GM21619 (cell line): ENCODE results near the gene MESP2.

Experiments
- ATAC-seq: cut with Tn5 transposase; IDR thresholded peaks from one replicate; pipeline ENCODE4 v1.9.1; 2021; ENCODE audit not compliant: unreplicated experiment

The MESP2 gene

DNA sequence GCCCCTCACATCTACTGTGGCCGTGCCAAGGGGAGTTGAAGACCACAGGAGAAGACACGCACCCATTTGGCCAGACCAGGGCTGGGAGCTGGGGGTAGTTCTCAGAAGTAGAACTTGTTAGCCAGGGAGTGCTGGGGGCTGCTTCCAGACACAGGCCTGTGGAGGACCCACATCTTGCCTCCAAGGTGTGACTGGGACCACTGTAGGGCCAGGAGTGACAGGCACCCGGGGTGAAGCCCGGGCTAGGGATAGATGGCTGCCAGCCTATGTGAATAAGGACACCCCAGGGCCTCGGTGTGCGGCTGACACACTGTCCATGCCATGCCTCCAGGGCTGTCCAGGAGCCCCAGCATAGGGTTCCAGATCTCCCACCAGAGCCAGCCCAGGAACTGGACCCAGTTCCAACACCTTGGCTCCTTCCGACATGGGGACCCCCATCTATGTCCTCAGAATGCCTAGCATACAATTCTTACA lies 36.8 kb downstream of the MESP2 start:
- ATAC-seq: no peak

DNA sequence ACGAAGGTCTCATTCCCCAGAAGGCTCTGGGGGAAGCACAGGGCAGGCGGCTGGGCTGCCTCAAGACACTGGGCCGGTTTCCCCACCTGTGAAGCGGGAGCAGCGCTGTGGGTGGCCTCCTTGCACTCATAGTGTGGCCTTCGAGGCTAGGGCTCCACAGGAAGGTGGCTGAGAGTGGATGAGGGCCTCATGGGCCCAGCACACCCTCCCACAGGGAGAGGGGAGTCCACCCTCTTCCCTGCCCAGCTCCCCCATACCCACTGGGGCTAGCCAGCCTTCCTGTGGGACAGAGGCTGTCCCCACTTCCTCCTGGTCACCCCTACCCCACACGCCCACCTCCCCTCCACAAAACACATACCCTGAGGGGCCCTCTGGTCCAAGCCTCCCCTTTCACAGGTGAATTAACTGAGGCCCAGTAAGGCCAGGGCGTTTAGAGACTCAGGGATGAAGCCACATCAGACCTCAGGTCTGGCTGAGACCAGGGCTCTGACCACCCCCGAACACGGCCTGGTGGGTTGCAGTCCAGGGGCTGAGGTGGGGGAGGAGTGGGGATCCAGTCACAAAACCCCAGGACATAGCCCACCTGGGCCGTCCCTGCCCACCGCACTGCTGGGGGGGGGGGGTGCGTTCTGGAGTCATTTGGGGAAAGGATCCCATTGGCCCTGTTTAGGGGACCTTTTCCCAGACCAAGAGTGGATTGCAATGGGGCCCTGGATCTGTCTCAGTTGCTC lies 37.4 kb downstream of the MESP2 start:
- ATAC-seq: no peak

DNA sequence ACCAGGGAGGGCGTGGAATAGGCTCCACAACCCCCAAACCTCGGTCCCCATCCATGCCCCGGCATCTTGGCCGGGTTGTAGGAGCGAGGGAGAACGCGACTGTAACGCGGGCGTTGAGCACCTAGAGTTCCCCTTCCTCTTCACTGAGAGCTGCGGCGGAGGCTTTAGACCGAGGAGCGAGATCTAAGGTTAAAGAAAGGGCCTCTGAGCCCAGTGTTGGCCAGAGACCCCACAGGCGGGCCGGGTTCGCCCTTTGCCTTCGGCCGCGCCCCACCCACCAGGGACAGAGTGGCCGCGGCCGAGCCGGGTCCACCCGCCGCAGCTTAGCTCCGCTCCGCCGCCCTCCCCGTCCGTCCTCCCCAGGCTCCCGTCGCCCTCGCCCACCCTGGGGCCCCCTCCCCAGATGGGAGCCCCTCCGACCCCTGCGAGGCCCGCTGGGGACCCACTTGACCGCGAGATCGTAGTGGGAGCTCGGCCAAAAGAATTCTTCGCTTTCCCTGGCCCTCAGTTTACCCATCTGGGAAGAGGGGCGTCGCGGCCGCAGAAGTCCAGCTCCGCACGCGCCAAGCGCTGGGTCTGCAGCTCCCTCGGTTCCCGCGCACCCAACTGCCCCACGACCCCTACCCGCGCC lies 38.1 kb downstream of the MESP2 start:
- ATAC-seq: no peak

DNA sequence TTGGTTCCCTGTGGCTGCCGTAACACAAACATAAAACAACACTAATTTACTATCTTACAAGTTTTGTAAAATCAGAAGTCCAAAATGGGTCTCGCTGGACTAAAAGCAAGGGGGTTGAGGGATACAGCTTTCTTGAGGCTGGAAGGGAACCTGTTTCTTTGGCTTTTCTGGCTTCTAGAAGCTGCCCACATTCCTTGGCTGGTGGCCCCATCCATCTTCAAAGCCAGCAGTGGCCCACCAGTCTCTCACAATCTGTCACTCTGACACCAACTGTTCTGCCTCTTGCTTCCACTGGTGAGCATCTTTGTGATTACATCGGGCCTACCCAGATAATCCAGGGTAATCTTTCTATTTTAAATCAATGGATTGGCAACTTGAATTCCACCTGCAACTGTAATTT lies 39.6 kb downstream of the MESP2 start:
- ATAC-seq: no peak

DNA sequence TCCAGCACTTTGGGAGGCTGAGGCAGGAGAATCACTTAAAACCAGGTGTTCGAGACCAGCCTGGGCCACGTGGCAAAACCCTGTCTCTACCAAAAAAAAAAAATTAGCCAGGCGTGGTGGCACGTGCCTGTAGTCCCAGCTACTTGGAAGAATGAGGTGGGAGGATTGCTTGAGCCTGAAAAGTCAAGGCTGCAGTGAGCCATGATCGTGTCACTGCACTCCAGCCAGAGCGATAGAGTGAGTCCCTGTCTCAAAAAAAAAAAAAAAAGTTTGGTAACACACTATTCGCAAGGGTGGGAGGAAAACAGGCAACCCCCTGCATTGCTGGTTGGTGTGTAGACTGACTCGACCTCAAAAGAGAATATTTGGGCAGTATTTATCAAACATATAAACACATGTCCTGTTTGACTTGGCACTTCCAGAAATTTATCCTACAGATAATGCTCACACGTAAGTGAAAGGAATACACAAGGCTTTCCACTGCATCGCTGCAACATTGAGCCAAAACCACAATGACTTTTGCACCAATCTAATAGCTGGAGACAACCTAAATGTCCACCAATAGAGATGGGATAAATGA lies 41.7 kb downstream of the MESP2 start:
- no peak for ATAC-seq

DNA sequence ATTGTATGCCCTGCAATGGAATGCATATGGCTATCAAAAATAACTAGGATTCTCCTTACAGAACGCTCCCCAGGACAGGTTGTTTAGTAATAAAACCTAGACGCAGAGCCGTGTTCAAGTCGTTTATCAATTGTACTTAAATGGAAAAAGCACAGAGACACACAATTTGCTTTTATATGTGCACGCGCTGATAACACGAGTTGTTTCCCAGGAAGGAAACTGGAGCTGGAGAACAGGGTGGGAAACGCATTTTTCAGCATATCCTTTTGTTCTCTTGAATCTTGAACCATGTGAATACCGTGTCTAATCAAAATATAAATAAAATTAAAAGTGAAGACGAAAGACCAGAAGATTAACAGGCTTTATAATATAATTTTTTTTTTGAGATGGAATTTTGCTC lies 42.2 kb downstream of the MESP2 start:
- no peak for ATAC-seq

DNA sequence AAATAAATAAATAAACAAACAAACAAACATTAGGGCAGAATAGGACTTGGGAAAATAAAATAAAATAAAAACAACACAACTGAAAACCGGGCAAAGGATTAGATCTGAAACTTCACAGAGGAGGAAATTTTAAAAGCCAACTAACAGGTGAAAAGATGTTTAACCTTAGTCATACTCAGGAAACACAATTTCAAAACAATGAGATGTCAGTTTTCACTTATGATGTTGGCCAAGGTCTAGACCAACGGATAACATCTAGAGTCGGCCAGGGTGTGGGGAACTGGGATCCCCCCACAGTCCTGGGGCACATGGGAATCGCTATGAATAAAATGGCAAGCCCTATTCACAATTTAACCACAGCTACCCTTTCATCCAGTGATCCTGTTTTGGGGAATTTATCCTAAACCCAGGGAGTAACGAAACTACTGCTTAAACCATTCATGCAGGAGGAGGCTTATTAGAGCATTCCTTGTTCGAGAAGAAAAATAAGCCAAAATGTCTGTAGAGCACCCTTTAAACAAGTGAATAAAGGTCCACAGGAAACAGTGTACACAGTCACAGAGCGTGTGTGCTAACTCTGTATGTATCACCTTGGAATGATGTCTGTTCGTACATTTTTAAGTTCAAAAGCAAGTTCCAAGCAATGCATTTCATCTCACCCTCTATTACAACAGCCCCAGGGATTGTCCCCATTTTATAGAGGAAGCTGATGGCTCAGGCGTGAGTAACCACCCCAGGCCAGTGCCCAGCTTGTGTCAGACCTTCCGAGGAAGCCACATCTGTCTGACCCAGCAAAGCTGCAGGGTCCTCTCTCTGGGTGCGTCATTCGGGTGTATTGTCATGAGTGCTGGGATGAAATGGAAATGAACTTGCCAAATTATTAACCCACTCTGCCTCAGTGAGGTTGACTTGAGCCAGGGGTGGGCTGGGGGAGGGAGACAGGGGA lies 44.8 kb downstream of the MESP2 start:
- no peak for ATAC-seq

DNA sequence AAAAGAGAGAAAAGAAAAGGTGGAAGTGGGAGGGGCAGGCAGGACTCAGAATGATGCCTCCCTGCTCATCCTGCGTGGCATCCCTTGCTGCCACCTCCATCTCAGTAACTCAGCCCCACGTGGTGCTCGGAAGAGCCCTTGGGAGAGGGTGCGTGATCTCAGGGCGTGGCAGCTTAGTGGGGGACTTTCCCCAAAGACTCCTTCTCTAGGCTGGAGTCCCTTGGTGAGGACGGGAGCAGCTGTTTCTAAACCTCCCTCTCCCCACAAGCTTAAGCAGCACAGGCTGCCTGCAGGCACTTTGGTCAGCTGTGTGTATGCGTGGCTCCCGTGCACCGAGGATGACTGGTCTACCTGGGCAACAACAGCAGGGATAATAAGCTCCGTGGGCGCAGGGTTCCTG lies 45.9 kb downstream of the MESP2 start:
- ATAC-seq: no peak

DNA sequence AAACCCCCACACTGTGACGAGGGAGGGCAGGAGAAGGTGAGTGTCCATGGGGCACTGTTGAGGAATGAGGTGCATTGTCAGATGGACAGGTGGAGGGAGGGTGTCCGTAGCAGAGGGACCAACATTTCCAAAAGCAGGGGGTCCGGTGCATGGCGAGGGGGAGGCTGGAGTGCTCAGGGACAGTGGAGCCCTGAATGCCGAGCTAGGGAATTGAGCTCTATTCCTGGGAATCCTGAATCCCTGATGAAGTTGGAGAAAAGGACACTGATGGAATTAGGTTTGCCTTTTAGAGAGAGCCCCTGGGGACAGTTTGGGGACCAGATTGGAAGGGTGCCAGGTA lies 46.4 kb downstream of the MESP2 start:
- no peak for ATAC-seq

DNA sequence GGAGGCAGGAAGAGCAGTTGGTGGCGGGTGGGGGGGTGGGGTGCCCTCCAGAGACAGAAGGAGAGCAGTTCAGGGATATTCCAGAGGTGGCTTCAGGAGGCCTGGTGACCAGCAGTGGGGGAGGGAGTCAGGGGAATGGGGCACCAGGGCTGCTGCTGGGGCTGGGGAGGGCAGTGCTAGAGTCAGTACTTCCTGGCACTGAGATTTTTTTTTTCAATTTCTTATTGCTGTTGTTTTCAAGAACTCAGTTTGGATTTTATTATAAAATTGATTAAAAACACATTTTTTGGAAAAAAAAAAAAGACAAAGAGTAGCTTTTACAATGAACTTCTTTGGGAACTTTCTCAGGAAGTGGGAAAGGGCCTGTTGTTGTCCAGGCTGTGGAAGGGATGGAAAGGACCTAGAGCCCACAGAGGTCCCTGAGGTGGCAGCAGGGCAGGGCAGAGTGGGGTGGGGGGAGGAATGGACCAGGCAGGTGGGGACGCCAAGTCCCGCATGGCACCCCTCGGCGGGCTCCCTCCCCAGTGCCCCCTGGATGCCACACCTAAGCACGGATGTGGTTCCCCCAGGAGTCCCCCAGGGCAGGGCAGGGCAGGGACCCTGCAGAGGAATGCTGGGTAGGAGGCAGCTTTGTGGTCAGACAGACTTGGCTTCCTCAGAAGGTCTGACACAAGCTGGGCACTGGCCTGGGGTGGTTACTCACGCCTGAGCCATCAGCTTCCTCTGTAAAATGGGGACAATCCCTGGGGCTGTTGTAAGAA lies 47.0 kb downstream of the MESP2 start:
- ATAC-seq: no peak

DNA sequence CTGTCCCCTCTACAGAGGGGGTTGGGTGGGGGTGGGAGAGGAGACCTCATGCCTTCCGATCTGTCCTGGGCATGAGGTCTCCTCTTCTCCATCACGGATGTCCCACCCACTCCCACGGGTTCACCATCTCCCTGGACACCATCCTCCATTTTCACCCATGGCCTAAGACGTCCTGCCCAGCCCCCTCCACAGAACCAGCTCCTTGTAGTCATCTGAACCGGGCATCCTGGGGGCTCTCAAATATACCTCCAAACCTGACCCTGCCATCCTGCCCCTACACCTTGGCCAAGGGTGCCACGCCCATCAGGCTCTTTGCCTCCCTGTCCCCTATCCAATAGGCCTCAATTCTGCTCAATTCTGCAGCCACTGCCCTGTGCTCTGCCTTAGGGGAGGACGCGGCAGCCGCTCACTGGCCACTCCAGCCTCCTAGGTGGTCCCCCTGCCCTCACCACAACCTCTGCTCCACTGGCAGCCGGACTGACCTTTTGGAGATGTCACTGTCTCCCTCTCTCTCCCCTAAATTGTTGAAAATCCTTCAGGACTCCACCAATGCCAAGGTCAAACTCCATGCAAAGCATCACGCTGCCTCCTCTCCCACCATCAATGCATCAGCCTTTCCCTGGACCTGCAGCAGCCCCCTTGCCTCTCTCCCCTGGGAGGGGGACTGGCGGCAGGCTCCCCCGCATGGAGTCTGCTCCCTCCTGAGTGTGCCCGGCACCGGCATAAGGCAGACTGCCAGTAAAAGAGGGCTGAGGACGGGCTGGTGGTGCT lies 47.9 kb downstream of the MESP2 start:
- no peak for ATAC-seq

DNA sequence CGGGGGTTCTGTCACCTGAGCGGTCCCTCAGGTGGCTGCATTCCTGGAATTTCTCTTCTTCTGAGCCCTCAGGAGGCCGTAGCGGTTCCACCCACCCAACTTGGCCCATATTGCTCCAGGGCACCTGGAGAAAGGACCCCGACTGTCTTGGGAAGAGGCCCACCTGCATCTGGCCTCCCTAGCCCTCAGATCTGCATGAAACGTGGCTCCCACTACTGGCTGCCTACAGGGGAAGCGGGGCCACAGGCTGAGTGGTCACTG lies 48.4 kb downstream of the MESP2 start:
- ATAC-seq: no peak

DNA sequence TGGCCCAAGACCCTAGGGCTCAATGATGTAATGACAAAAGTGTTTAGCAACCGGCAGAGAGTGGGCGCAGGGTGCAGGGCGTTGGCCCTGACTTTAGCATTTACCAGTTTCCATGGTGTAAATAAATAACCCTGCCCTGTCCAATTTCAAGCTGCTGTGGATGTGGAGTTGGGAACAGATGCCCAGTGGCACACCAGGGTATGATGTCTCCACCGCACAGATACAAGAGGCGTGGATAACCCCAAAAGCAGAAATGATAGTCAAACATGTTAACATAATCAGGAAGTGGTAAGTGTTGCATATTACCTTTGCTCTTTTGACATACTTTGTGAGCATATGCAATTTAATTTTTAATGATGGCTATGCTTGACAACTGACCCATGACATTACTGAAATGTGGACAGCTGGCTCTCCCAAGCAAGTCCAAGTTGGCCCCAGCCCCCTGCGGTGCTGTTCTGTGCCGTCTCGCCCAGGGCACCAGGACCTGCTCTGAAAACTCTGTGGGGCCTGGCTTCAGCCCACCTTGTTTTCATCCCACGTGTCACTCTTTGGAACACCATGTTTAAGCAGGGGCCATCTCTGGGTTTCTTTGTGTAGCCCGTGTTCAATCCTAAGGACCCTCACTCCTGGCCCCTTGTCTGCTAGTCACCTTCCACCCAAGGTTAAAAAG lies 49.3 kb downstream of the MESP2 start:
- no peak for ATAC-seq

DNA sequence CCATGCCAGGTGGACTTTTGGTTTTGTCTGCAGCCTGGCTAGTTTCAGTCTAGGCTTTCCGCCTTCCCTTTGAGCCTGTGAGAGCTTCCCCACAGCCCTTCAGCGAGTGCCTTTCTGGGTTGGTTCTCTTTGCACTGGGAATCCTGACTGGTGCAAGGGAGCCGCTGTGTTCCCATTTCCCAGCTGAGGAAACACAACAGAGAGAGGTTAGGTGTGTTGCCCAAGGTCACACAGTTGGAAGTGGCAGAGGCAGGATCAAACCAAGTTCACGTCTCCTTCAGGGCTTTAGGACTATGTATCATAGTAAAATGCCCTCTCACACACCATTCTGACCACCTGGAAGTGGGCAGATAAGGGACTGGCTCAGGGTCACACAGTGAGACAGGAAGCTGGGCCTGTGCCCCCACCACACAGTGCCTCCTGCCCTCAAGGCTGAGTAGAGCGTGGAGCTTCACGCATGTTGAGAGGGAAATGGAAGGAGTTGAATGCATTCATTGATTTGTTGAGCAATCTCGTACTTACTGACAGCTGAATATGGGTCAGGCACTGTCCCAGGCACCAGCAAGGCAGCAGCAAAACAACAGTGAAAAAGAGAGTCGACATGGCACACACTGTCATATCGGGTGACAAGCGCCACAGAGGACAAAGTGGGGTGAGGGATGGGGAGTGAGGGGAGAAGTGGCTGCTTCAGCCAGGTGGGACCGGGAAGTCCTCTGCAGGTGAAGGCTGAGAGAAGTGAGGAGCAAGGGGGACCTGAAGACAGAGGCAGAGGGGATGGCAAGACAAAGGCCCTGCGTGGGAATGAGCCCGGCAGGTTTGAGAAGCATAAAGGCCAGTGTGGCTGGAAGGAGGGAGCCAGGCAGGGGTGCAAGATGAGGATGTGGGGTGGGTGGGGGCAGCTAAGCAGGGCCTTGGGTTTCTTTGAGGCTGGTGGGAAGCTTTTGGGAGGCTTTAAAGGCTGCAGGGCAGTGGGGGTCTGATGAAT lies 50.8 kb downstream of the MESP2 start:
- no peak for ATAC-seq

DNA sequence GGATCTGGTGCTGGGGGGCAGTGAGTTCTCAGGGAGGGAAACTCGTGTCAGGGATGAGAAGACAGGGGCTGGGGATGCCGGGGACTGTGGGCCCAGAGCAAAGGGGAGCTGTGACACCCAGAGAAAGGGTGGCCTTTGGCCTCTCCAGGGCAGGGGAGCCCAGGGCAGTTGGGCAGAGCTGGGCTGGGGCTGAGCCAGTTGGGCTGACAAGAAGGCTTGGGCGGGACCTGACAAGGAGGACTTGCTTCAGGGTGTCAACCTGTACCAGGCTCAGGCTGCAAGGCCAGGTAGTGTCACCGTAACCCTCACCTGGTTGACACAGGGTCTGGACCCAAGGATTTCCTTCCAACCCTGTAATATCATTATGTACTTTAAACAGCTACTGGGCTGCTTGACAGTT lies 51.7 kb downstream of the MESP2 start:
- ATAC-seq: no peak
